HepG2 (cell line): ENCODE data around the gene TEKT5. TPM values are rescaled to one million over a fixed set of nuclear protein-coding genes. Genes with fewer than 3 reads are reported as not detected.

ENCODE experiments used
- ARHGAP35 ChIP-seq: sonication (generic); formaldehyde crosslinking; IDR thresholded peaks from 2 replicates; pipeline ENCODE4 v1.9.0; 2022; ENCODE audit warnings: mild to moderate bottlenecking, inconsistent platforms, moderate library complexity, missing genetic modification reagents, borderline replicate concordance
- CERS6 ChIP-seq: sonication (generic); formaldehyde crosslinking; IDR thresholded peaks from 2 replicates; pipeline ENCODE4 v1.5.0; 2020; ENCODE audit warnings: missing genetic modification reagents
- DPF2 ChIP-seq: sonication (generic); formaldehyde crosslinking; IDR thresholded peaks from 2 replicates; pipeline ENCODE4 v1.4.0; 2020; ENCODE audit warnings: mild to moderate bottlenecking, low read depth, missing genetic modification reagents, borderline replicate concordance
- EP300 ChIP-seq, 3 experiments: sonication (generic) in 1 of 3; formaldehyde crosslinking in 1 of 3; IDR thresholded peaks; 2 replicates each; pipeline versions ENCODE4 v1.5.1 to v1.6.1; 2011 to 2020; ENCODE audit warnings: low read depth in 2 of 3, low read length in 2 of 3, borderline replicate concordance in 1 of 3, improper control_type of control experiment in 1 of 3, mild to moderate bottlenecking in 1 of 3, missing genetic modification reagents in 1 of 3, moderate library complexity in 1 of 3
- KDM1A ChIP-seq: IDR thresholded peaks from 2 replicates; pipeline ENCODE4 v1.6.1; 2016; ENCODE audit warnings: missing compliant biosample characterization
- PBX3 ChIP-seq: sonication (generic); formaldehyde crosslinking; IDR thresholded peaks from 2 replicates; pipeline ENCODE4 v1.8.1; 2023; ENCODE audit warnings: missing genetic modification reagents, inconsistent platforms, borderline replicate concordance
- PRDM15 ChIP-seq: sonication (generic); formaldehyde crosslinking; IDR thresholded peaks from 2 replicates; pipeline ENCODE4 v1.4.0; 2020; ENCODE audit warnings: missing genetic modification reagents
- RAD21 ChIP-seq: fragments of 450-650 bp; formaldehyde crosslinking; IDR thresholded peaks from 2 replicates; pipeline ENCODE4 v1.5.0; 2020; ENCODE audit warnings: mild to moderate bottlenecking
- REL ChIP-seq: sonication (generic); formaldehyde crosslinking; conservative IDR thresholded peaks from 2 replicates; pipeline ENCODE4 v1.8.0; 2022; ENCODE audit warnings: mild to moderate bottlenecking, missing genetic modification reagents, moderate library complexity
- SOX13 ChIP-seq, 3 experiments: fragments of 450-650 bp in 1 of 3; sonication (generic) in 1 of 3; formaldehyde crosslinking in 1 of 3; IDR thresholded peaks in 2 of 3; conservative IDR thresholded peaks in 1 of 3; 2 replicates each; pipeline versions ENCODE4 v1.5.0 to v1.6.1; 2016 to 2020; ENCODE audit warnings: antibody characterized with exemption in 1 of 3, mild to moderate bottlenecking in 1 of 3, missing compliant biosample characterization in 1 of 3, missing genetic modification reagents in 1 of 3, moderate library complexity in 1 of 3
- U2AF1 ChIP-seq: fragments of 200-400 bp; formaldehyde crosslinking; optimal IDR thresholded peaks from 2 replicates; pipeline ENCODE3; 2017; ENCODE audit warnings: mild to moderate bottlenecking, low read depth, low read length
- ZFP90 ChIP-seq: sonication (generic); formaldehyde crosslinking; IDR thresholded peaks from 2 replicates; pipeline ENCODE4 v1.8.0; 2022; ENCODE audit warnings: missing genetic modification reagents, mild to moderate bottlenecking, inconsistent platforms, borderline replicate concordance
- ZNF354B ChIP-seq: sonication (generic); formaldehyde crosslinking; IDR thresholded peaks from 2 replicates; pipeline ENCODE4 v1.8.0; 2022; ENCODE audit warnings: mild to moderate bottlenecking, missing genetic modification reagents
- ZNF496 ChIP-seq: sonication (generic); formaldehyde crosslinking; IDR thresholded peaks from 2 replicates; pipeline ENCODE4 v1.8.1; 2023; ENCODE audit warnings: mild to moderate bottlenecking, moderate library complexity, missing genetic modification reagents; ENCODE audit not compliant: insufficient replicate concordance
- ZNF577 ChIP-seq: sonication (generic); formaldehyde crosslinking; IDR thresholded peaks from 2 replicates; pipeline ENCODE4 v1.4.0; 2020; ENCODE audit warnings: mild to moderate bottlenecking, low read depth, missing genetic modification reagents, borderline replicate concordance
- ZNF782 ChIP-seq: sonication (generic); formaldehyde crosslinking; IDR thresholded peaks from 2 replicates; pipeline ENCODE4 v1.4.0; 2020; ENCODE audit warnings: missing genetic modification reagents, mild to moderate bottlenecking, borderline replicate concordance
- polyA plus RNA-seq, 8 experiments: library from polyadenylated mRNA; depleted of rRNA in 3 of 8; stranded (reverse) in 7 of 8; unstranded in 1 of 8; fragments of >200 nt; fragmentation: Illumina TruSeq in 4 of 8; extraction: Trizol in 4 of 8; gene quantifications; 2 replicates each; pipeline versions ENCODE4 v1.2.1 to v1.2.3, GENCODE V29; 2011 to 2016; ENCODE audit warnings: low read depth in 4 of 8, missing spikeins in 1 of 8, mixed read lengths in 1 of 8; ENCODE audit not compliant: insufficient read depth in 1 of 8
- total RNA-seq, 5 experiments: library from RNA; depleted of rRNA; stranded (reverse); fragments of >200 nt; fragmentation: Illumina TruSeq; extraction: Trizol; gene quantifications; 2 replicates each; pipeline ENCODE4 v1.2.3, GENCODE V29; 2016; ENCODE audit warnings: low read depth in 1 of 5
- TF ChIP-seq, protein P1 (sequence below): sonication (generic); formaldehyde crosslinking; IDR thresholded peaks from 2 replicates; pipeline ENCODE4 v1.9.0; 2021; ENCODE audit warnings: missing genetic modification reagents, borderline replicate concordance
- TF ChIP-seq, protein P2 (sequence below): sonication (generic); formaldehyde crosslinking; conservative IDR thresholded peaks from 2 replicates; pipeline ENCODE4 v1.4.0; 2020; ENCODE audit warnings: missing genetic modification reagents

The TEKT5 gene
- total and polyA plus RNA-seq, 2 of the 13 experiments (the other 11 are each of a cell fraction or from before 2014, with no cell fraction given) = 0.16 TPM; not detected in 1

DNA sequence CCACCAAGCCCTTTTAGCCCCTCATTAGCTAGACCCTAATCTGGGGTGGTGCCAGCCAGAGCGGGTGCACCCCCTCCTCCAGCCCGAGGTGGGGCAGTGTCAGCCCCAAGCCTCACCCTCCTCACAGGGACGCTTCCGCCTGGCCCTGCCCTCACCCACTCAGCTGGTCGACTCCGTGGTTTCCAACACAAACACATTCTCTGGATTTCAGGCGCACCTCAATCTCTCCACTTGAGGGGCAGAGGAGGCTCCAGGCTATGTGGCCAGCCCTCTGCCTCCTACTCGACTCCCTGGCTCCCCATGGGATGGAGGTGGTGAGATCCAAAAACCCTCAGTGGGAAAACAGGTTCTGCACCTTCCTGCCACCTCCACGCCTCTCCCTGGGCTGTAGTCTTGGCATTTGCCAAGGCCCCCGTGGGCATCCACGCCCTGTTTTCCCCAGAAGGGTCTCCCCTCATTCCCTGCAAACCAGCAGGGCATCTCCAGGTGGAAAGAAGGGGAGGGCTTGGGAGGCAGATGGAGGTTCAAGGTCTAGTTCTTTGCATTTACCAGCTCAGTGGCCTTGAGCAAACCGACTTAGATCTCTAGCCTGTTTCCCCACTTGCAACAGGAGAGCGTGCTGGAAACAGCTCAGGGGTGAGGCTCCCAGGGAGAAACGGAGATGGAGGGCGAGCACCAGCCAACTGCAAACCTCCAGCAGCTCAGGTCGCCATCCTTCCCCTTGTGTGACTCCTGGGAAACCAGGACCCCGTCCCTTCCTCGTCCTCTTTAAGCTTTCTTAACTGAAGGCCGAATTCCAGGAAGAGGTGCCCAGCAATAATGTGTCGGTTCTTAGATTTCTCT, 116.0 kb downstream of the TEKT5 start (continued):
- TF ChIP-seq, protein P1, sequence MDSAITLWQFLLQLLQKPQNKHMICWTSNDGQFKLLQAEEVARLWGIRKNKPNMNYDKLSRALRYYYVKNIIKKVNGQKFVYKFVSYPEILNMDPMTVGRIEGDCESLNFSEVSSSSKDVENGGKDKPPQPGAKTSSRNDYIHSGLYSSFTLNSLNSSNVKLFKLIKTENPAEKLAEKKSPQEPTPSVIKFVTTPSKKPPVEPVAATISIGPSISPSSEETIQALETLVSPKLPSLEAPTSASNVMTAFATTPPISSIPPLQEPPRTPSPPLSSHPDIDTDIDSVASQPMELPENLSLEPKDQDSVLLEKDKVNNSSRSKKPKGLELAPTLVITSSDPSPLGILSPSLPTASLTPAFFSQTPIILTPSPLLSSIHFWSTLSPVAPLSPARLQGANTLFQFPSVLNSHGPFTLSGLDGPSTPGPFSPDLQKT (CRISPR knock-in tag) = no peak
- TF ChIP-seq ARHGAP35 (CRISPR knock-in tag) (no peak), U2AF1 (no peak), REL (CRISPR knock-in tag) (no peak), CERS6 (no peak), ZNF577 (no peak), SOX13 (IDR thresholded peaks at IDR 0.05) (no peak), SOX13 (CRISPR knock-in tag; conservative IDR thresholded peaks at IDR 0.05 in 1 of 2, IDR thresholded peaks at IDR 0.05 in 1 of 2) (peak in 1 of 2 experiments; percentile 47; a peak in 1 of 4 replicates), ZNF354B (CRISPR knock-in tag) (0 out of 2 replicates have a peak, but pooled peaks have one; percentile 31), ZFP90 (CRISPR knock-in tag) (no peak), RAD21 (CRISPR knock-in tag) (no peak), KDM1A (no peak), ZNF782 (CRISPR knock-in tag) (no peak), ZNF496 (no peak), PBX3 (no peak), EP300 (IDR thresholded peaks at IDR 0.05; ENCODE audit: low read depth in 2 of 2, low read length in 2 of 2) (no peak; a peak in 1 of 4 replicates), EP300 (CRISPR knock-in tag; IDR thresholded peaks at IDR 0.05; ENCODE audit: borderline replicate concordance) (no peak), DPF2 (CRISPR knock-in tag) (peak; percentile 25; the same call in 1 of the 2 replicates), PRDM15 (CRISPR knock-in tag) (no peak)
- TF ChIP-seq, protein P2, sequence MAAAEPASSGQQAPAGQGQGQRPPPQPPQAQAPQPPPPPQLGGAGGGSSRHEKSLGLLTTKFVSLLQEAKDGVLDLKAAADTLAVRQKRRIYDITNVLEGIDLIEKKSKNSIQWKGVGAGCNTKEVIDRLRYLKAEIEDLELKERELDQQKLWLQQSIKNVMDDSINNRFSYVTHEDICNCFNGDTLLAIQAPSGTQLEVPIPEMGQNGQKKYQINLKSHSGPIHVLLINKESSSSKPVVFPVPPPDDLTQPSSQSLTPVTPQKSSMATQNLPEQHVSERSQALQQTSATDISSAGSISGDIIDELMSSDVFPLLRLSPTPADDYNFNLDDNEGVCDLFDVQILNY (CRISPR knock-in tag) = no peak
